Glomerular endothelial cell (primary cell): ENCODE measurements around the gene GPSM1. TPM values are rescaled to one million over a fixed set of nuclear protein-coding genes. Genes with fewer than 3 reads are reported as not detected.

Source experiments
- DNase-seq: peaks from one replicate; pipeline ENCODE4 v3.0.0-alpha.2; 2011; ENCODE audit warnings: low read depth, low spot score; ENCODE audit errors: extremely low read depth
- total RNA-seq: library from RNA; depleted of rRNA; stranded (reverse); fragments of >200 nt; gene quantifications from 2 replicates; pipeline ENCODE4 v1.2.3, GENCODE V29; 2015

Gene GPSM1
- total RNA-seq, 1 donor from 2014 or later = 45.0 TPM

- DNase-seq = no peak
These were observed 24.1 kb upstream of the GPSM1 start for GRCh38 chr9:136303066-136303824.

DNA sequence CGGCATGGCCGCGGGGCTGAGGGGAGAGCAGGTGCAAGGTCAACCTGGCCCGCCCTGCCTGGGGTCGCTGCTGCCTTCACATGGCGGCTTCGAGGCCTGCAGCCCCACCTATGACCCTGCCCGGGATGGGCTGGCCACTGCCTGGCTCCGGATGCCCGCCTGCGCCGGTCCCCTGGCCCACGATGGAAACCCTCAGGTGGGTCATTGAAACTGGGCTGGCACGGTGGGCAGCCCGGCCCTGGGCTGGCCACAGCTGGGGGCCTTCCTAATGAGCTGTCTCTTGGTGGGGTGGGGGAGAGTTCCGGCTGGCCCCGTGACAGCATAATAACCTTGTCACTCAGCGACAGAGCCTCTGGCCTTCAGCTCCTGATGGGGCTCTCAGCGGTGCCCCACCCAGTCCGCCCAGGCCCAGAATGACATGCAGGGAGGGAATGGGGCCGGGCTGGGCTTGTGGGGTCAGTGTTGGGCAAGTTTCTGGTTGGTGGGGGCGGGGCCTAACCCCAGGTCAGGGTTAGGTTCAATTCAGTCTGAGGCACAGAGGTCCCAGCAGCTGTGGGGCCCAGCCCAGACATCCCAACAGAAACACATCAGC is 23.4 kb upstream of the GPSM1 start, which contains the start of gene CCDC187:
Gene CCDC187 (minus strand): TSS at position 270 of the 592 bp plus-strand sequence. CDS start 264 bp downstream, at position 6.
- DNase-seq = no peak

- no peak for DNase-seq
These were observed 22.9 kb upstream of the GPSM1 start for GRCh38 chr9:136304456-136304855.

- no peak for DNase-seq
These were observed 22.4 kb upstream of the GPSM1 start for GRCh38 chr9:136304981-136305380.

- no peak for DNase-seq
These were observed 21.5 kb upstream of the GPSM1 start for GRCh38 chr9:136305804-136306203.

GRCh38 chr9:136306211-136307208 is 20.8 kb upstream of the GPSM1 start:
- no peak for DNase-seq

DNA sequence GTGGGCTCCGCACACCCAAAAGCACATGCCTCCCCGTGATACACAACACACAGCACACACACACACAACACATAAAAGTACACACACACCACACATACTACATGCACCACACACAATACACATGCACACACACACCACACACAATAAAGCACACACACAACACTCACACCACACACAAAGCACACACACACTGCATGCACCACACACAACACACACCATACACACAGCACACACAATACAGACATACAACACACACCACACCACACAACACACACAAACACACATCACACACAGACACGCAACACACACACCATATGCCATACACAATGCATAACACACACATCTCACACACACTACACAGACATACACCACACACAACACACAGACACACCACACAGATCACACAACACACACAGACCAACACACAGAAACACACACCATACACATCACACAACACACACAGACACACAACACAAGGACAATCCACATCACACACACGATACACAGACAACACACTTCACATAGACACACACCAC is 20.1 kb upstream of the GPSM1 start:
- DNase-seq = no peak

GRCh38 chr9:136308006-136308701 is 19.2 kb upstream of the GPSM1 start:
- no peak for DNase-seq

DNA sequence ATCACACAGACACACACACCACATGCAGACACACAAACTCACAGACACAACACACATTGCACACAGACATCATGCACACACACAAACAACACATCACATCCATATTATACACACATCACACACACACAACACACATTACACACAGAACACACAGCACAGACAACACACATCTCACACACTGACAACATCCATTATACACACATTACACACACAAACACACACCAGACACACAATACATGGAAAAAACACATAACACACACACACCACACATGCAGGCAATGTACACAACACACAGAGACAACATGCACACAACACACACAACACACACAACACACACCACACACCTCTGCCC is 18.7 kb upstream of the GPSM1 start:
- DNase-seq = no peak

DNA sequence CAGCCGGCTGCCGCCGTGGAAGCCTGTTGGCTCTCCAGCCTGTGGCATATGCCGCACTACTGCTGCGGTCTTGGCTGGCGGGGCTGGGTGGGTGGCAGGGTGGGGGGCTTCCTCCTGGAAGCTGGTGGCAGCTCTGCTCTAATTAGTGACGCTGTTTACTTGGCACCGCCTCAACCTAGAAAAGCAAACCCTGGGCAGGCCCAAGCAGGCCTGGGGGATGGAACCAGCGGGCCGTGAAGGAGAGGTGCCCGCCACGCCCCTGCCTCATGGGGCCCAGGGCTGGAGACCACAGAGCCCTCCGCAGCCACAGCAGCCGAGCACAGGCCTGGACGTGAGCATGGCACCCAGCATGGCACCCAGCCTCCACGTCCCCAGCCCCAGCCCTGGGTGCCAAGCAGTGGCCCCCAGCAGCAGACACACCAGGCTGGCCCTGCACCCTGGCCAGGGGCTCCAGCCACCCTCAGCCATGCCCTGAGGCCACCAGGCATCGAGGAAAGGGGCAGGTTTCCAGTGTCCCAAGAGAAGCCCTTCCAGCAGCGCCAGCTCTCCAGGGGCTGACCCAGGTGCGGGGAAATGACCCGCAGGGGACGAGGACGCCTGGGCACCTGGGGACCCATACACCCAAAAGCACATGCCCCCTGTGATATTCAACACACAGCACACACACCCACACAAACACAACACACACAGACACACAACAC is 18.1 kb upstream of the GPSM1 start:
- DNase-seq = no peak

- no peak for DNase-seq
These were observed 17.5 kb upstream of the GPSM1 start for GRCh38 chr9:136309806-136310220.

GRCh38 chr9:136310273-136311030 is 16.9 kb upstream of the GPSM1 start:
- no peak for DNase-seq

- no peak for DNase-seq
These were observed 16.0 kb upstream of the GPSM1 start for GRCh38 chr9:136311051-136312008.

- no peak for DNase-seq
These were observed 15.3 kb upstream of the GPSM1 start for GRCh38 chr9:136312009-136312375.

DNA sequence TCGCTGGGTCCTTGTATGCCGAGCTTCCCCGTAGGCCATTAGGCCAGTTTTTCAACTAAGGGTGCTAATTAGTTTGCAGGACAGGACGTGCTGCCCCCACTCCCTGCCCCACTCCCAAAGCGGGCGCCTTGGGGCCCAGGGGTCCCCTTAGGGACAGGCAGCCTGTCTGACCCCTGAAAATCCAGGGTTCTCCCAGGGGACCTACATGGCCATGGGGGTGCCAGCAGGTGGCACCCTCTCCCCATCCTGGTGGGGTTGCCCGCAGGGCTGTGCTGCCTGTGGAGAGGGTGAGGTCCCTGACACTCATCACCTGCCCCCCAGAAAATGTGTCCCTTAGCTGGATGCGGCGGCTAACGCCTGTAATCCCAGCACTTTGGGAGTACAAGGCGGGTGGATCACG is 14.9 kb upstream of the GPSM1 start:
- no peak for DNase-seq

GRCh38 chr9:136313111-136314055 is 14.0 kb upstream of the GPSM1 start:
- no peak for DNase-seq

- DNase-seq = no peak
These were observed 13.3 kb upstream of the GPSM1 start for GRCh38 chr9:136314056-136314416.
